Loucy (cell line): ENCODE results near the gene KLHL25.

Source experiments
- H2AFZ ChIP-seq: fragments of 200-600 bp; sonication (generic); 2 replicates; pipeline ENCODE4 v1.6.0; 2016; ENCODE audit warnings: antibody characterized with exemption, mild to moderate bottlenecking, low read length, moderate library complexity
- H3F3A ChIP-seq: fragments of 200-600 bp; 2 replicates; pipeline ENCODE4 v1.6.0; 2016; ENCODE audit warnings: antibody characterized with exemption, low read depth, mild to moderate bottlenecking
- H3K27me3 ChIP-seq: fragments of 200-600 bp; sonication (generic); 2 replicates; pipeline ENCODE4 v1.6.1; 2014; ENCODE audit warnings: low read length, mild to moderate bottlenecking; ENCODE audit not compliant: insufficient read depth, poor library complexity, severe bottlenecking
- H3K36me3 ChIP-seq: fragments of 200-600 bp; sonication (generic); 2 replicates; pipeline ENCODE4 v1.6.1; 2016; ENCODE audit warnings: low read length; ENCODE audit not compliant: insufficient read depth
- H3K4me1 ChIP-seq: fragments of 200-600 bp; sonication (generic); 2 replicates; pipeline ENCODE4 v1.5.1; 2014; ENCODE audit warnings: low read length, mild to moderate bottlenecking; ENCODE audit not compliant: insufficient read depth, poor library complexity, severe bottlenecking
- H3K4me2 ChIP-seq: fragments of 200-600 bp; sonication (generic); 2 replicates; pipeline ENCODE4 v1.6.0; 2014; ENCODE audit warnings: antibody characterized with exemption, low read length, low read depth, mild to moderate bottlenecking; ENCODE audit not compliant: poor library complexity, severe bottlenecking
- H3K4me3 ChIP-seq: fragments of 200-600 bp; sonication (generic); 2 replicates; pipeline ENCODE4 v1.5.1; 2014; ENCODE audit warnings: low read length, mild to moderate bottlenecking, mixed read lengths; ENCODE audit not compliant: poor library complexity, severe bottlenecking
- H3K79me2 ChIP-seq: fragments of 200-600 bp; sonication (generic); 2 replicates; pipeline ENCODE4 v1.6.1; 2014; ENCODE audit warnings: low read length; ENCODE audit not compliant: insufficient read depth
- H3K9ac ChIP-seq: fragments of 200-600 bp; sonication (generic); 2 replicates; pipeline ENCODE4 v1.6.0; 2014; ENCODE audit warnings: mild to moderate bottlenecking, low read depth, low read length, moderate library complexity; ENCODE audit not compliant: poor library complexity, severe bottlenecking
- H3K9me2 ChIP-seq: fragments of 200-600 bp; sonication (generic); replicated peaks from 2 replicates; pipeline ENCODE4 v1.6.1; 2016; ENCODE audit warnings: low read depth, low read length, mixed read lengths
- H3K9me3 ChIP-seq: fragments of 200-600 bp; sonication (generic); 2 replicates; pipeline ENCODE4 v1.6.1; 2014; ENCODE audit warnings: mild to moderate bottlenecking, antibody characterized with exemption, low read length, low read depth; ENCODE audit not compliant: insufficient read depth
- H4K20me1 ChIP-seq: fragments of 200-600 bp; sonication (generic); 2 replicates; pipeline ENCODE4 v1.6.0; 2014; ENCODE audit warnings: antibody characterized with exemption, low read length, mild to moderate bottlenecking; ENCODE audit not compliant: insufficient read depth, poor library complexity, severe bottlenecking
- EZH2phosphoT487 ChIP-seq: fragments of 200-600 bp; IDR thresholded peaks from 2 replicates; pipeline ENCODE4 v1.6.1; 2018; ENCODE audit warnings: antibody characterized with exemption, mild to moderate bottlenecking, moderate library complexity, borderline replicate concordance
- TF ChIP-seq, protein P1 (sequence below): fragments of 200-600 bp; sonication (generic); conservative IDR thresholded peaks from 2 replicates; pipeline ENCODE4 v1.5.1; 2014; ENCODE audit warnings: mild to moderate bottlenecking, antibody characterized with exemption, low read length

Gene KLHL25

DNA sequence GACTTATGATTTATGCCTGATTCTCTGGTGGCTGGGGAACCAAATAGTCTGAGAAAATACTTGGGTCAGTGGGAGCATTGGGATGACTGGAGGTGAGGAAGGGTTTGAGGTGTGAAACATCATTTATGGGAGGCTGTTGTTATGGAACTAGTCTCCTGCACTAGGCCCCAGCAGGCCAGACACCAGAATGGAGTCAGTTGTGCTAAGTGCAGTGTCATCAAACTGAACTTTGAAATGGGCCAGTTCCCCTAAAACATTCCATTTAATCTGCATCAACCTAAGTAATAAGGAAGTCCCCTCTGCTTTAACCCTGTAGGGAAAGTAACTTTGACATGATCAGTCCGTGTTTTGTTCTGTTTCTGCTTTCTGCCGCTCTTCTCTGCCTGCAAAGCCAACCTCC, 44.9 kb upstream of the KLHL25 start:
- peaks cover 7% of the 10 kb centered on the region for H3K4me1 ChIP-seq
- no peak overlapping the region for H3K4me3 ChIP-seq
- H3K9me3 ChIP-seq = no peaks in the 10 kb centered on the region
- no peaks in the 10 kb centered on the region for H3F3A ChIP-seq
- no peaks in the 10 kb centered on the region for H3K36me3 ChIP-seq
- H2AFZ ChIP-seq = peak overlapping the region; percentile 98
- no peaks in the 10 kb centered on the region for H4K20me1 ChIP-seq
- no peak overlapping the region for H3K9ac ChIP-seq
- TF ChIP-seq, protein P1, sequence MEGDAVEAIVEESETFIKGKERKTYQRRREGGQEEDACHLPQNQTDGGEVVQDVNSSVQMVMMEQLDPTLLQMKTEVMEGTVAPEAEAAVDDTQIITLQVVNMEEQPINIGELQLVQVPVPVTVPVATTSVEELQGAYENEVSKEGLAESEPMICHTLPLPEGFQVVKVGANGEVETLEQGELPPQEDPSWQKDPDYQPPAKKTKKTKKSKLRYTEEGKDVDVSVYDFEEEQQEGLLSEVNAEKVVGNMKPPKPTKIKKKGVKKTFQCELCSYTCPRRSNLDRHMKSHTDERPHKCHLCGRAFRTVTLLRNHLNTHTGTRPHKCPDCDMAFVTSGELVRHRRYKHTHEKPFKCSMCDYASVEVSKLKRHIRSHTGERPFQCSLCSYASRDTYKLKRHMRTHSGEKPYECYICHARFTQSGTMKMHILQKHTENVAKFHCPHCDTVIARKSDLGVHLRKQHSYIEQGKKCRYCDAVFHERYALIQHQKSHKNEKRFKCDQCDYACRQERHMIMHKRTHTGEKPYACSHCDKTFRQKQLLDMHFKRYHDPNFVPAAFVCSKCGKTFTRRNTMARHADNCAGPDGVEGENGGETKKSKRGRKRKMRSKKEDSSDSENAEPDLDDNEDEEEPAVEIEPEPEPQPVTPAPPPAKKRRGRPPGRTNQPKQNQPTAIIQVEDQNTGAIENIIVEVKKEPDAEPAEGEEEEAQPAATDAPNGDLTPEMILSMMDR = no peak
- no peak for TF ChIP-seq EZH2phosphoT487
- H3K9me2 ChIP-seq = no peaks in the 10 kb centered on the region
- H3K4me2 ChIP-seq = peak overlapping the region; percentile 89
- H3K79me2 ChIP-seq = no peaks in the 10 kb centered on the region
- H3K27me3 ChIP-seq = no peaks in the 10 kb centered on the region

DNA sequence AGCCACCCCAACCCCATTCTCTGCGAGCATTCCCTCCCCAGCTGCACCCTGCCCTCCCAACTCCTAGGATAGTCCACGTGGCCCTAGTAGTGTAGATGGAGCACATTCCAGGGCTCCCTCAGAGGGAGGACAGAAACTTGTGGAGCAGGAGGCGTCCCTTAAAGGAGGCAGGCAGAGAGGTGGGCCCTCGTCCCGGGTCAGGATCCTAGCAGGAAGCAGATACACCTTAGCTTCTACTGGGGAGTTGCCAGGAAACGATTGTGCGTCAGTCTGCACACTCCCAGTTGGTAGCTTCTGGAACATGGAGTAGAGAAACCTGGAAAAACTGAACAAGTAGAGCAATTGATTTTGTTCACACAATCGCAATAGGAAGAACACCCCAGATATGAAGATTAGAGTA, 43.9 kb upstream of the KLHL25 start:
- no peaks in the 10 kb centered on the region for H3K79me2 ChIP-seq
- H3K4me2 ChIP-seq = no peak overlapping the region
- no peaks in the 10 kb centered on the region for H3K36me3 ChIP-seq
- H3F3A ChIP-seq = no peaks in the 10 kb centered on the region
- no peak overlapping the region for H3K4me3 ChIP-seq
- no peaks in the 10 kb centered on the region for H3K9me2 ChIP-seq
- H4K20me1 ChIP-seq = no peaks in the 10 kb centered on the region
- no peaks in the 10 kb centered on the region for H3K27me3 ChIP-seq
- H2AFZ ChIP-seq = no peak overlapping the region
- H3K4me1 ChIP-seq = peaks cover 7% of the 10 kb centered on the region
- TF ChIP-seq, protein P1 = no peak
- no peak for TF ChIP-seq EZH2phosphoT487
- H3K9me3 ChIP-seq = no peaks in the 10 kb centered on the region
- H3K9ac ChIP-seq = no peak overlapping the region

DNA sequence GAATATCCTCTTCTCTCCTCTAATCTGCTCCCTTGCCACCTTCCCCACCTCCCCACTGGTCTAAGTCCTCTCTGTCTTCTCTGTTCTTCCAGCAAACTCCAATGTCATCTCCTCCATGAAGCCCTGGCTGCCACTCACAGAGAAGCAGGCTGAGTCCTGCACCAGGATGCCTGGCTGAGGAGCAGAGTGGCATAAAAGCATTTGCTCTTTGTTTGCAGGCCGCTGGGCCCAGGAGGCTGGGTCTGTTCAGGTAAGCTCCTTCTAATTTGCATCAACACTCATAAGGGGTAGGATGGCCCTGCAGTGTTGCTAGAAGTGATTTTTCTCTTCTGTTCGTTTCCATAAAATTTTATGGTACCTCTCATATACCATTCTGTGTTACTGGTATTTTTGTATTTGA, 43.2 kb upstream of the KLHL25 start:
- Histone ChIP-seq H3K4me2 (no peak overlapping the region), H3K27me3 (no peaks in the 10 kb centered on the region), H3K9me3 (no peaks in the 10 kb centered on the region), H3K36me3 (no peaks in the 10 kb centered on the region), H3K9me2 (no peaks in the 10 kb centered on the region), H3K4me1 (peaks cover 7% of the 10 kb centered on the region), H3F3A (no peaks in the 10 kb centered on the region), H4K20me1 (no peaks in the 10 kb centered on the region), H3K9ac (no peak overlapping the region), H3K4me3 (no peak overlapping the region), H2AFZ (no peak overlapping the region), H3K79me2 (no peaks in the 10 kb centered on the region)
- no peak for TF ChIP-seq EZH2phosphoT487
- TF ChIP-seq, protein P1 = no peak
